OCI-LY3 (cell line): ENCODE results near the gene ATP5IF1.

Experiments
- CTCF ChIP-seq: fragments of 200-600, 300-600 bp; sonication (generic); IDR thresholded peaks from 2 replicates; pipeline ENCODE4 v1.5.1; 2014; ENCODE audit warnings: antibody characterized with exemption, low read length, low read depth
- EZH2phosphoT487 ChIP-seq: fragments of 200-600 bp; shearing (Covaris generic); IDR thresholded peaks from 2 replicates; pipeline ENCODE4 v1.6.1; 2018; ENCODE audit warnings: antibody characterized with exemption, mixed run types, low read depth

GRCh38 chr1:28265577-28265976 lies 29.7 kb downstream of the ATP5IF1 start:
- TF ChIP-seq CTCF (no peak), EZH2phosphoT487 (no peak)
